ENCODE results near the gene KLK13. TPM values are rescaled to one million over a fixed set of nuclear protein-coding genes. Genes with fewer than 3 reads are reported as not detected.

The KLK13 gene
- total RNA-seq: not detected

- no peaks in the 10 kb centered on the region for H3K36me3 Mint-ChIP-seq (ENCODE audit: low read depth)
- ChIA-PET POLR2A (no interaction called here), CTCF (no interaction called here)
- H3K9me3 Mint-ChIP-seq: no peaks in the 10 kb centered on the region
- peak; percentile 11 for DNase-seq
- intact Hi-C loops (cut with micrococcal nuclease): no loop called here
- H3K27me3 Mint-ChIP-seq: peaks cover 35% of the 10 kb centered on the region
- peak within 1 kb of the TSS; percentile 10 for H3K4me3 Mint-ChIP-seq
- ATAC-seq: no peak
- peaks cover 2% of the 10 kb centered on the region for H3K4me1 Mint-ChIP-seq (ENCODE audit: low read depth)
- no peak for TF ChIP-seq CTCF (IDR thresholded peaks at IDR 0.05)
- H3K27ac Mint-ChIP-seq: no peak within 1 kb of the TSS
These were observed at the start of gene KLK13 for GRCh38 chr19:51064534-51065220. KLK13 (minus strand) TSS chr19:51065092; CDS start chr19:51065067, 25 bp downstream.

GRCh38 chr19:51114087-51114729 is 49.3 kb upstream of the KLK13 start:
- POLR2A ChIA-PET: interaction anchor here (0.6 to 1.2 kb wide), 3 partner anchors 10 to 584 kb away, joined by 3 to 4 read pairs (median 3); no protein-coding TSS in a partner anchor
- CTCF ChIA-PET: interaction anchor here (1.5 to 3.3 kb wide), 2 partner anchors 14 to 23 kb away, joined by 6 to 9 read pairs; no protein-coding TSS in a partner anchor
- intact Hi-C loops (cut with micrococcal nuclease): no loop called here

GRCh38 chr19:51111606-51112005 is 46.7 kb upstream of the KLK13 start:
- H3K4me1 Mint-ChIP-seq (ENCODE audit: low read depth): peaks cover 40% of the 10 kb centered on the region
- ATAC-seq: no peak
- H3K9me3 Mint-ChIP-seq: no peaks in the 10 kb centered on the region
- H3K27me3 Mint-ChIP-seq: no peaks in the 10 kb centered on the region
- H3K36me3 Mint-ChIP-seq (ENCODE audit: low read depth): peaks cover 4% of the 10 kb centered on the region
- CTCF ChIA-PET: interaction anchor here (1.3 kb wide), 1 partner anchor 23 kb away, joined by 4 read pairs; no protein-coding TSS in a partner anchor
- DNase-seq: no peak
- no peak overlapping the region for H3K4me3 Mint-ChIP-seq
- POLR2A ChIA-PET: no interaction called here
- intact Hi-C loops (cut with micrococcal nuclease): no loop called here
- H3K27ac Mint-ChIP-seq: no peak overlapping the region
- peak; percentile 20 for TF ChIP-seq CTCF (IDR thresholded peaks at IDR 0.05)

More at GRCh38 chr19:51114087-51114729, 49.3 kb upstream of the KLK13 start:
- H3K9me3 Mint-ChIP-seq: no peaks in the 10 kb centered on the region
- TF ChIP-seq CTCF (IDR thresholded peaks at IDR 0.05): no peak
- H3K4me1 Mint-ChIP-seq (ENCODE audit: low read depth): peaks cover 38% of the 10 kb centered on the region
- no peak overlapping the region for H3K4me3 Mint-ChIP-seq
- DNase-seq (peak; percentile 30), ATAC-seq (peak; percentile 88)
- no peaks in the 10 kb centered on the region for H3K36me3 Mint-ChIP-seq (ENCODE audit: low read depth)
- H3K27me3 Mint-ChIP-seq: no peaks in the 10 kb centered on the region
- peak overlapping the region; percentile 27 for H3K27ac Mint-ChIP-seq

GRCh38 chr19:51110666-51110971 is 45.7 kb upstream of the KLK13 start:
- Mint-ChIP-seq H3K4me3 (no peak overlapping the region), H3K27me3 (no peaks in the 10 kb centered on the region), H3K27ac (no peak overlapping the region)

More at GRCh38 chr19:51110666-51110971, 45.7 kb upstream of the KLK13 start:
- Mint-ChIP-seq H3K4me1 (ENCODE audit: low read depth) (peaks cover 39% of the 10 kb centered on the region), H3K9me3 (no peaks in the 10 kb centered on the region), H3K36me3 (ENCODE audit: low read depth) (peaks cover 4% of the 10 kb centered on the region)
- ChIA-PET CTCF (no interaction called here), POLR2A (no interaction called here)
- TF ChIP-seq CTCF (IDR thresholded peaks at IDR 0.05): no peak
- DNase-seq (no peak), ATAC-seq (no peak)
- intact Hi-C loops (cut with micrococcal nuclease): no loop called here
